ENCODE data around the gene NT5E. TPM values are rescaled to one million over a fixed set of nuclear protein-coding genes. Genes with fewer than 3 reads are reported as not detected.

Gene NT5E
- total RNA-seq, 1 experiment from 2014 or later = 0.81 TPM

DNA sequence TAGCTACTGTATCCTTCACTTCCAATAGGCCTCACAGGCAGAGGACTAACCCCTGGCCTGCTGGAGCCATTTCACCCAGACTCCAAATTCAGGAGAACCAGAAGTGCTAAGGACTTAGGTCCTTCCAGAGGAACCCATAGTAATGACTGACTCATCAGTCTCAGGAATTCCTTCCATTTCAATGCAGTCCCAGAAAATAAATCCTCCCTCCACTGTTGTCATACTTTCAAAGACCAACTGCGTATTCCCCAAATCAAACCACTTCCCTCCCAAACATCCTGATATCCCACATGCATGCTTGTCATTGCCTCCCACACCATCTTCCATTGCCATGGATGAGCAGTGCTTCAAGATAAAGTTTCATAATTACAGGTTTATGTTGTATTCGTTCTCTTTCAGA lies 31.8 kb upstream of the NT5E start:
- no peaks in the 10 kb centered on the region for H3K9me3 Mint-ChIP-seq
- H3K4me1 Mint-ChIP-seq = no peaks in the 10 kb centered on the region; the same call in 1 of the 2 replicates
- CTCF ChIA-PET = no interaction called here
- DNase-seq (ENCODE audit: low spot score) = no peak
- no peak overlapping the region for H3K27ac Mint-ChIP-seq
- H3K4me3 Mint-ChIP-seq = no peak overlapping the region
- POLR2A ChIA-PET = no interaction called here
- H3K36me3 Mint-ChIP-seq = no peaks in the 10 kb centered on the region
- TF ChIP-seq MXD4 (CRISPR knock-in tag; IDR thresholded peaks at IDR 0.05; ENCODE audit: borderline replicate concordance) (no peak), STAT6 (CRISPR knock-in tag; conservative IDR thresholded peaks at IDR 0.05; ENCODE audit: low read depth) (no peak), ZBTB21 (CRISPR knock-in tag; IDR thresholded peaks at IDR 0.05; ENCODE audit: borderline replicate concordance) (no peak), CREM (CRISPR knock-in tag; IDR thresholded peaks at IDR 0.05) (no peak)
- TF ChIP-seq, protein P1, sequence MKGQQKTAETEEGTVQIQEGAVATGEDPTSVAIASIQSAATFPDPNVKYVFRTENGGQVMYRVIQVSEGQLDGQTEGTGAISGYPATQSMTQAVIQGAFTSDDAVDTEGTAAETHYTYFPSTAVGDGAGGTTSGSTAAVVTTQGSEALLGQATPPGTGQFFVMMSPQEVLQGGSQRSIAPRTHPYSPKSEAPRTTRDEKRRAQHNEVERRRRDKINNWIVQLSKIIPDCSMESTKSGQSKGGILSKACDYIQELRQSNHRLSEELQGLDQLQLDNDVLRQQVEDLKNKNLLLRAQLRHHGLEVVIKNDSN (CRISPR knock-in tag; IDR thresholded peaks at IDR 0.05) = no peak
- ATAC-seq = no peak
- no peaks in the 10 kb centered on the region for H3K27me3 Mint-ChIP-seq (ENCODE audit: low read depth)

GRCh38 chr6:85419046-85419759 lies 30.7 kb upstream of the NT5E start:
- POLR2A ChIA-PET = no interaction called here
- CTCF ChIA-PET = interaction anchor here (1.1 to 1.4 kb wide), 2 partner anchors 31 to 63 kb away, joined by 3 read pairs; partner anchors contain the start of gene NT5E
- no peaks in the 10 kb centered on the region for H3K36me3 Mint-ChIP-seq
- TF ChIP-seq ZNF425 (CRISPR knock-in tag; conservative IDR thresholded peaks at IDR 0.05) = no peak
- TF ChIP-seq, protein P2, sequence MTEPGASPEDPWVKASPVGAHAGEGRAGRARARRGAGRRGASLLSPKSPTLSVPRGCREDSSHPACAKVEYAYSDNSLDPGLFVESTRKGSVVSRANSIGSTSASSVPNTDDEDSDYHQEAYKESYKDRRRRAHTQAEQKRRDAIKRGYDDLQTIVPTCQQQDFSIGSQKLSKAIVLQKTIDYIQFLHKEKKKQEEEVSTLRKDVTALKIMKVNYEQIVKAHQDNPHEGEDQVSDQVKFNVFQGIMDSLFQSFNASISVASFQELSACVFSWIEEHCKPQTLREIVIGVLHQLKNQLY (CRISPR knock-in tag; IDR thresholded peaks at IDR 0.05) = no peak
- TF ChIP-seq ZNF138 (CRISPR knock-in tag; conservative IDR thresholded peaks at IDR 0.05) = no peak
- TF ChIP-seq GRHL2 (CRISPR knock-in tag; IDR thresholded peaks at IDR 0.05; ENCODE audit: insufficient replicate concordance, severe bottlenecking) = no peak
- H3K27ac Mint-ChIP-seq = no peak overlapping the region
- DNase-seq (ENCODE audit: low spot score) (no peak), ATAC-seq (no peak)
- no peaks in the 10 kb centered on the region for H3K27me3 Mint-ChIP-seq (ENCODE audit: low read depth)
- H3K9me3 Mint-ChIP-seq = no peaks in the 10 kb centered on the region
- no peak overlapping the region for H3K4me3 Mint-ChIP-seq
- no peaks in the 10 kb centered on the region; the same call in 1 of the 2 replicates for H3K4me1 Mint-ChIP-seq

GRCh38 chr6:85420551-85420950 lies 29.3 kb upstream of the NT5E start:
- DNase-seq (ENCODE audit: low spot score) (no peak), ATAC-seq (no peak)
- H3K27me3 Mint-ChIP-seq (ENCODE audit: low read depth) = no peaks in the 10 kb centered on the region
- H3K9me3 Mint-ChIP-seq = peaks cover 11% of the 10 kb centered on the region
- H3K36me3 Mint-ChIP-seq = peaks cover 4% of the 10 kb centered on the region
- CTCF ChIA-PET = interaction anchor here (2.1 kb wide), 1 partner anchor 62 kb away, joined by 13 read pairs; no protein-coding TSS in a partner anchor
- POLR2A ChIA-PET = no interaction called here
- no peak overlapping the region for H3K27ac Mint-ChIP-seq
- TF ChIP-seq GTF2I (CRISPR knock-in tag; conservative IDR thresholded peaks at IDR 0.05) (no peak), RORB (CRISPR knock-in tag; IDR thresholded peaks at IDR 0.05) (no peak), ZMAT4 (CRISPR knock-in tag; IDR thresholded peaks at IDR 0.05) (no peak), FOXJ3 (CRISPR knock-in tag; IDR thresholded peaks at IDR 0.05; ENCODE audit: borderline replicate concordance) (no peak), ZNF281 (CRISPR knock-in tag; IDR thresholded peaks at IDR 0.05) (no peak)
- TF ChIP-seq, protein P3, sequence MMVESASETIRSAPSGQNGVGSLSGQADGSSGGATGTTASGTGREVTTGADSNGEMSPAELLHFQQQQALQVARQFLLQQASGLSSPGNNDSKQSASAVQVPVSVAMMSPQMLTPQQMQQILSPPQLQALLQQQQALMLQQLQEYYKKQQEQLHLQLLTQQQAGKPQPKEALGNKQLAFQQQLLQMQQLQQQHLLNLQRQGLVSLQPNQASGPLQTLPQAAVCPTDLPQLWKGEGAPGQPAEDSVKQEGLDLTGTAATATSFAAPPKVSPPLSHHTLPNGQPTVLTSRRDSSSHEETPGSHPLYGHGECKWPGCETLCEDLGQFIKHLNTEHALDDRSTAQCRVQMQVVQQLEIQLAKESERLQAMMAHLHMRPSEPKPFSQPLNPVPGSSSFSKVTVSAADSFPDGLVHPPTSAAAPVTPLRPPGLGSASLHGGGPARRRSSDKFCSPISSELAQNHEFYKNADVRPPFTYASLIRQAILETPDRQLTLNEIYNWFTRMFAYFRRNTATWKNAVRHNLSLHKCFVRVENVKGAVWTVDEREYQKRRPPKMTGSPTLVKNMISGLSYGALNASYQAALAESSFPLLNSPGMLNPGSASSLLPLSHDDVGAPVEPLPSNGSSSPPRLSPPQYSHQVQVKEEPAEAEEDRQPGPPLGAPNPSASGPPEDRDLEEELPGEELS (CRISPR knock-in tag; IDR thresholded peaks at IDR 0.05) = no peak
- TF ChIP-seq, protein P4, sequence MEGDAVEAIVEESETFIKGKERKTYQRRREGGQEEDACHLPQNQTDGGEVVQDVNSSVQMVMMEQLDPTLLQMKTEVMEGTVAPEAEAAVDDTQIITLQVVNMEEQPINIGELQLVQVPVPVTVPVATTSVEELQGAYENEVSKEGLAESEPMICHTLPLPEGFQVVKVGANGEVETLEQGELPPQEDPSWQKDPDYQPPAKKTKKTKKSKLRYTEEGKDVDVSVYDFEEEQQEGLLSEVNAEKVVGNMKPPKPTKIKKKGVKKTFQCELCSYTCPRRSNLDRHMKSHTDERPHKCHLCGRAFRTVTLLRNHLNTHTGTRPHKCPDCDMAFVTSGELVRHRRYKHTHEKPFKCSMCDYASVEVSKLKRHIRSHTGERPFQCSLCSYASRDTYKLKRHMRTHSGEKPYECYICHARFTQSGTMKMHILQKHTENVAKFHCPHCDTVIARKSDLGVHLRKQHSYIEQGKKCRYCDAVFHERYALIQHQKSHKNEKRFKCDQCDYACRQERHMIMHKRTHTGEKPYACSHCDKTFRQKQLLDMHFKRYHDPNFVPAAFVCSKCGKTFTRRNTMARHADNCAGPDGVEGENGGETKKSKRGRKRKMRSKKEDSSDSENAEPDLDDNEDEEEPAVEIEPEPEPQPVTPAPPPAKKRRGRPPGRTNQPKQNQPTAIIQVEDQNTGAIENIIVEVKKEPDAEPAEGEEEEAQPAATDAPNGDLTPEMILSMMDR (IDR thresholded peaks at IDR 0.05) = no peak
- H3K4me3 Mint-ChIP-seq = no peak overlapping the region
- H3K4me1 Mint-ChIP-seq = no peaks in the 10 kb centered on the region; the same call in 1 of the 2 replicates

Data from WTC11 (cell line).